ENCODE results near the gene AKAP1.

Gene AKAP1

GRCh38 chr17:57084802-57085447, at the start of gene AKAP1:
TSS of gene AKAP1 (plus strand) at chr17:57085246. CDS start at chr17:57105465, 20,219 bp downstream.
- peak; percentile 85 to 89 for DNase-seq (ENCODE audit: low read depth in 2 of 2)

GRCh38 chr17:57035971-57036481, 49.0 kb upstream of the AKAP1 start:
- no peak for DNase-seq (ENCODE audit: low read depth in 2 of 2)

GRCh38 chr17:57037411-57037810, 47.6 kb upstream of the AKAP1 start:
- no peak for DNase-seq (ENCODE audit: low read depth in 2 of 2)

- DNase-seq (ENCODE audit: low read depth in 2 of 2) = no peak
These were observed 46.6 kb upstream of the AKAP1 start for GRCh38 chr17:57038486-57038885.

GRCh38 chr17:57040571-57040970, 44.5 kb upstream of the AKAP1 start:
- DNase-seq (ENCODE audit: low read depth in 2 of 2) = no peak

GRCh38 chr17:57043276-57043675, 41.8 kb upstream of the AKAP1 start:
- no peak for DNase-seq (ENCODE audit: low read depth in 2 of 2)

GRCh38 chr17:57044976-57045867, 39.8 kb upstream of the AKAP1 start:
- DNase-seq (ENCODE audit: low read depth in 2 of 2) = no peak

- DNase-seq (ENCODE audit: low read depth in 2 of 2) = peak; percentile 6
These were observed 39.0 kb upstream of the AKAP1 start for GRCh38 chr17:57045868-57046704.

GRCh38 chr17:57046749-57047148, 38.3 kb upstream of the AKAP1 start:
- DNase-seq (ENCODE audit: low read depth in 2 of 2) = no peak

- DNase-seq (ENCODE audit: low read depth in 2 of 2) = no peak
These were observed 37.0 kb upstream of the AKAP1 start for GRCh38 chr17:57048096-57048495.

- no peak for DNase-seq (ENCODE audit: low read depth in 2 of 2)
These were observed 34.7 kb upstream of the AKAP1 start for GRCh38 chr17:57050306-57050705.

GRCh38 chr17:57051886-57052361, 33.1 kb upstream of the AKAP1 start:
- no peak for DNase-seq (ENCODE audit: low read depth in 2 of 2)

- no peak for DNase-seq (ENCODE audit: low read depth in 2 of 2)
These were observed 22.2 kb upstream of the AKAP1 start for GRCh38 chr17:57062865-57063264.

- no peak for DNase-seq (ENCODE audit: low read depth in 2 of 2)
These were observed 17.9 kb upstream of the AKAP1 start for GRCh38 chr17:57067162-57067561.

- DNase-seq (ENCODE audit: low read depth in 2 of 2) = no peak
These were observed 17.3 kb upstream of the AKAP1 start for GRCh38 chr17:57067781-57068180.

GRCh38 chr17:57068222-57068658, 16.8 kb upstream of the AKAP1 start:
- DNase-seq (ENCODE audit: low read depth in 2 of 2) = no peak

GRCh38 chr17:57068707-57069106, 16.3 kb upstream of the AKAP1 start:
- DNase-seq (ENCODE audit: low read depth in 2 of 2) = no peak

GRCh38 chr17:57071991-57072944, 12.8 kb upstream of the AKAP1 start:
- DNase-seq (ENCODE audit: low read depth in 2 of 2) = no peak

- no peak for DNase-seq (ENCODE audit: low read depth in 2 of 2)
These were observed 11.4 kb upstream of the AKAP1 start for GRCh38 chr17:57073626-57074025.

- no peak for DNase-seq (ENCODE audit: low read depth in 2 of 2)
These were observed 9.9 kb upstream of the AKAP1 start for GRCh38 chr17:57075193-57075592.

- DNase-seq (ENCODE audit: low read depth in 2 of 2) = no peak
These were observed 9.3 kb upstream of the AKAP1 start for GRCh38 chr17:57075785-57076184.

Measured in activated CD4-positive, alpha-beta T cell treated with anti-CD3 and anti-CD28 coated beads for 24 hours (primary cell).